GM10847 (cell line): Measurements from ENCODE around the gene GRB7.

Experiments
- POLR2A ChIP-seq: IDR thresholded peaks from 2 replicates; pipeline ENCODE4 v1.6.1; 2011; ENCODE audit not compliant: insufficient read length; ENCODE audit errors: extremely low read depth

The GRB7 gene

DNA sequence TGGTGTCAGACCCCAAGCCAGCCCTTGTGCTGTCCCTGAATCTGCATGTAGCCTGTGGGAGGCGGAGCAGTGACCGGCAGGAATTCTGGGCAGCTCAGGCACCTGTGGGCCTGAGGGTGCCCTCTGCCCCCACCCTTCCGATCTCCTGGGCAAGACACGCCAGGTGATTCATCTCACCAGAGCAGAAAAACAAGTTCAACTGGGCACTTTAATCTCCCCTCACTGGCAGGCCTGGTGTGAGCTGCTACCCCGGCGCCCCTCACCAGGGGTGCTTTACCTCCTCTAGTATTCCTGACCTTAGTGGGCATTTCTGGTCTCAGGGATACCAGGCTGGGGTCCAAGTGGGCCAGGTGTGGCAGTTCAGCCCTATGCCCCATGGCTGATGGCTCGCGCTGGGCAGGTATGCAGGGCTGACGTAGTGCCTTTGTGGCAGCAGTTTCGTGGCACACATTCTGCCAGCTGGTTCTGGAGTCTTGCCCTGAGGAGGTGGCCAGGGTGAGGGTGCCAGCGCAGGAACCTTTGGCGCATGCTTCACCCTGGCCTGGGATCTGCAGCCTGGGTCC, 31.9 kb upstream of the GRB7 start:
- no peak for TF ChIP-seq POLR2A

DNA sequence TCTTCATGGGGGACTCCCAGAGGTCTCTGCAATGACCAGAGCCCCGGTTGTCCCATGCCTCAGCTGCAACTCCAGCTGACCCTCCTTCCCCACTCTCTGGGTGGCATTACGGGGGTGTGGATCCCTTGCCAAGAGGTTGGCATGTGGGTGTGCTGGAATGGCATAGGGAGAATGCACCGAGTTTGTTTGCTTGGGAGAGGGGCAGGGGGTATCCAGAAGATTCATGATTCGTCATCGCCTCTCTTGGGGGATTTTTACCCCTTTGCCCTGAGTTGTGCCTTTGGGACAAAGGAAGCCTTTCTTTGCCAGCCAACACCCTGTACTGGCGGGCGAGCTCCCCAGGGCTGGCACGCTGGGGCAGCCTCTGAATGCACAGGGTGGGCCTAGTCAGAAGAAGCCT, 31.4 kb upstream of the GRB7 start:
- TF ChIP-seq POLR2A = no peak

DNA sequence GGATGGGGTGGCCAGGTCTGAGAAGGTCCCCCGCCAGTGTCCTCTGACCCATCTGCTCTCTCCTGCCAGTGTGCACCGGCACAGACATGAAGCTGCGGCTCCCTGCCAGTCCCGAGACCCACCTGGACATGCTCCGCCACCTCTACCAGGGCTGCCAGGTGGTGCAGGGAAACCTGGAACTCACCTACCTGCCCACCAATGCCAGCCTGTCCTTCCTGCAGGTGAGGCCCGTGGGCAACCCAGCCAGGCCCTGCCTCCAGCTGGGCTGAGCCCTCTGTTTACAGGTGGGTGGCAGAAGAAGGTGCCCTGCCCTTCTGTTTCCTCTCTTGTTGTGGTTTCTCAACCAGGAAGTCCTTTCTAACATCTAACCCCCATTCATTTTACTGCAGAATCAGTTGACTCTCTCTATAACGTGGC, 30.8 kb upstream of the GRB7 start:
- TF ChIP-seq POLR2A = no peak

GRCh38 chr17:39709319-39709997, 28.3 kb upstream of the GRB7 start:
- TF ChIP-seq POLR2A = no peak

- no peak for TF ChIP-seq POLR2A
These were observed 27.5 kb upstream of the GRB7 start for GRCh38 chr17:39709998-39710964.

DNA sequence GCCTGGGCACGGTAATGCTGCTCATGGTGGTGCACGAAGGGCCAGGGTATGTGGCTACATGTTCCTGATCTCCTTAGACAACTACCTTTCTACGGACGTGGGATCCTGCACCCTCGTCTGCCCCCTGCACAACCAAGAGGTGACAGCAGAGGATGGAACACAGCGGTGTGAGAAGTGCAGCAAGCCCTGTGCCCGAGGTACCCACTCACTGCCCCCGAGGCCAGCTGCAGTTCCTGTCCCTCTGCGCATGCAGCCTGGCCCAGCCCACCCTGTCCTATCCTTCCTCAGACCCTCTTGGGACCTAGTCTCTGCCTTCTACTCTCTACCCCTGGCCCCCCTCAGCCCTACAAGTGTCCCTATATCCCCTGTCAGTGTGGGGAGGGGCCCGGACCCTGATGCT, 25.9 kb upstream of the GRB7 start:
- TF ChIP-seq POLR2A = no peak

GRCh38 chr17:39714234-39714633, 23.5 kb upstream of the GRB7 start:
- TF ChIP-seq POLR2A = no peak

GRCh38 chr17:39715375-39716072, 22.2 kb upstream of the GRB7 start:
- no peak for TF ChIP-seq POLR2A

- TF ChIP-seq POLR2A = no peak
These were observed 21.5 kb upstream of the GRB7 start for GRCh38 chr17:39716073-39716818.

GRCh38 chr17:39716879-39717536, 20.7 kb upstream of the GRB7 start:
- no peak for TF ChIP-seq POLR2A

DNA sequence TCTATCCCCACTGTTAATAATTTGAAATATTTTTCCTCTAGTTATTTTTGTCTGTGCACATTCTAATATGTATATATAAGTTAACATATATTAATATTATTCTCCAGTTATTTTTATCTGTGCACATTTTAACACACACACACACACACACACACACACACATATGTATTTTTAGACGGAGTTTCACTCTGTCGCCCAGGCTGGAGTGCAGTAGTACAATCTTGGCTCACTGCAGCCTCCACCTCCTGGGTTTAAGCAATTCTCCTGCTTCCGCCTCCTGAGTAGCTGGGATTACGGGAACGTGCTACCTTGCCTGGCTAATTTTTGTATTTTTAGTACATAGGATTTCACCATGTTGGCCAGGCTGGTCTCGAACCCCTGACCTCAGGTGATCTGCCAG, 20.1 kb upstream of the GRB7 start:
- TF ChIP-seq POLR2A = no peak

DNA sequence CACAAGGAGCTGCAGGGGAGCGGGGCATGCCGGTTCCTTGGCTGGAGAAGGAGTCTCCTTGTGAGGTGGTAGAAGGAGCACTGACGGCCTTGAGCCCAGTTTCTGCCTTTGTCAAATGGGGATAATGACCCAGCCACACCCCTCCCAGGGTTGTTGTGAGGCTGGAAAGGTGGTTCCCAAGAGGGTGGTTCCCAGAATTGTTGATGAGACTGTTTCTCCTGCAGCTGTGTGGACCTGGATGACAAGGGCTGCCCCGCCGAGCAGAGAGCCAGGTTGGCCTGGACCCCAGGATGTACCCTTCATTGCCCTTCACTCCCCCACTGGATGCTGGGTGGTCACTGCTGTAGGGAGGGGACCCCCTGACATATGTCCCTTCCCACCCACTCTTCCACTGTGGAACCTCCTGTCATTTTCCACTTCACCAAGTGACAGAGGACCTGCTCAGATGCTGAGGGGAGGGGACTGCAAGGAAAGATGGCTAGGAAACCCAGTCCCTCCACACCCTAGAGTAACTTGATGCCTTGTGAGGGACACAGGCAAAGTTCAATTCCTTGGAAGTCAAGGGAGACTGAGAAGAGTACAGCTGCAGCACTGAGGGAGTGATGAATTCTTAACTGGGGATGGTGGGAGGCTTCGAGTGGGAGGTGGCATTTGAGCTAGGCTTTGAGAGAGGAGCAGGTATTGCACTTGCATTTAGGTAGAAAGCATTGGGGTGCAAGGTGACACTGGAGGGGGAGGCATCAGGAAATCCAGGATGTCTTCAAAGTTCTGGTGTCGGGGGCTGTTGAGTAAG, 18.0 kb upstream of the GRB7 start:
- no peak for TF ChIP-seq POLR2A

- TF ChIP-seq POLR2A = no peak
These were observed 15.6 kb upstream of the GRB7 start for GRCh38 chr17:39722104-39722503.
